ENCODE data around the gene DHFR2.
"Not testable (repeated sequence)": the region's sequence is repeated elsewhere in the genome, so short reads cannot be mapped to it uniquely, and the experiment has no call there.

The DHFR2 gene

GRCh38 chr3:94062513-94063404, at the start of gene DHFR2, which contains the start of gene NSUN3:
Gene DHFR2, minus strand, starts transcription at chr3:94062916. Its CDS starts 1,405 bp downstream, at chr3:94061511.
Gene NSUN3, plus strand, starts transcription at chr3:94063061. Its CDS starts 66 bp downstream, at chr3:94063127.
- DNase-seq (ENCODE audit: low read depth in 2 of 2) = peak; percentile 63 to 72

DNA sequence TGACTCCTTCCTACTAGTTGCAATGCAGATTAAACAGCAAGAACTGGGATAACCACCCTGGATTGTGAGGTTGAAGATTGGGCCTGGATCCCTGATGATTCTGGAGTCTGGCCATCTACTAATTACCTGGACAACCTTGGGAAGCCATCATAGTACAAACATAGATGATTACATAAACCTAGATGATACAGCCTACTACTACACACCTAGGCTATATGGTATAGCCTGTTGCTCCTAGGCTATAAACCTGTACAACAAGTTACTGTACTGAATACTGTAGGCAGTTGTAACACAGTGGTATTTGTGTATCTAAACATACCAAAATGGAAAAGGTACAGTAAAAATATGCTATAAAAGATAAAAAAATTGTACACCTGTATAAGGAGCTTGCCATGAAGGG, 48.1 kb upstream of the DHFR2 start:
- no peak for DNase-seq (ENCODE audit: low read depth in 2 of 2)

DNA sequence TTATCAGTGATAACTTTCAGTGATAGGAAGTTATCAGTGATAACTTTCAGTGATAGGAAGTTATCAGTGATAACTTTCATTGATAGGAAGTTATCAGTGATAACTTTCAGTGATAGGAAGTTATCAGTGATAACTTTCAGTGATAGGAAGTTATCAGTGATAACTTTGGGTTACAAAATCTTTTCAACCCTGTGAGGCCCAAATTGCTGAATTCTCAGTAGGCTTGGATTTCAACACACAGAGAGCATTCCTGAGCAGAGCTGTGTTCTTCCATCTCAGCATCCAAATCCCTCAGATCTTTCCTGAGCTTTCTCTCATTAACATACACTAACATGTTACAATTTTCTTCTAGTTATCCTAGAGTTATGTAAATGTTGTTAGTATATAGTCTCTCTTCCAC, 47.5 kb upstream of the DHFR2 start:
- DNase-seq (ENCODE audit: low read depth in 2 of 2) = not testable (repeated sequence)

DNA sequence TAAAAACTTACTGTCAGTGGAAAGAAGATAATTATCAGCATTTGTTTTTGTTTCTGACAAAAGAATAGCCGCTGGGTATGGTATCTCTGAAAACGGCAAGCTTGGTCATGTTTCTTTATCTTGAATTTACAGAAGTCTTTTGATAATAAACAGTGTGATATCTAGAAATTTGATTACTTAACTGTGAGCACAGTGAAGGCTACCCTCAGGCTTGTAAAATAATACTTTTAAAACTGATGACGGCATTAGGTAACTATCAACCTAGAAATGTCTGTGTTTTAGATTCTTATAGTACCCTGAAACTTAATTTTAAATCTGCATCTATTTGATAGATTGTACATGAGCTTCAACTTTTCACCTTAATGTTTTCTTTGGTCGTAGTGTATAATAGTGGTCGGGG, 43.6 kb upstream of the DHFR2 start:
- DNase-seq (ENCODE audit: low read depth in 2 of 2) = no peak

DNA sequence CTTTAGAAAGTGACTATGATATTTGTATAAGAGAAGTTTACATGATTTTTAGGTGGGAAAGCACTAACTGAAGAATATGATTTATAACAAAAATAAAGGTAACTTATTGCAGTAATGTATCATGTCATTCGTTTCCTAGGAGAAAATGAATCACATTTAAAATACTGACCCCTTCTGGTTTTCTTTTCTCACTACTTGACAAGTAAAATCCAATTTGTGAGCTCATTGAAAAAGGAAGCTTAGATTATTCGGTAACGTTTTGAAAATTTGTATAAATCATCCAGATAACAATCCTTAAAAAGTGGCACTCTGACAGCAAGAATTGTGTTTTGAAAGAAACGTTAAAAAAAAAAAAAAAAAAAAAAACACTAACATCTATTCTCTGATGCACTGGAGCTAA, 39.1 kb upstream of the DHFR2 start:
- DNase-seq (ENCODE audit: low read depth in 2 of 2) = no peak

DNA sequence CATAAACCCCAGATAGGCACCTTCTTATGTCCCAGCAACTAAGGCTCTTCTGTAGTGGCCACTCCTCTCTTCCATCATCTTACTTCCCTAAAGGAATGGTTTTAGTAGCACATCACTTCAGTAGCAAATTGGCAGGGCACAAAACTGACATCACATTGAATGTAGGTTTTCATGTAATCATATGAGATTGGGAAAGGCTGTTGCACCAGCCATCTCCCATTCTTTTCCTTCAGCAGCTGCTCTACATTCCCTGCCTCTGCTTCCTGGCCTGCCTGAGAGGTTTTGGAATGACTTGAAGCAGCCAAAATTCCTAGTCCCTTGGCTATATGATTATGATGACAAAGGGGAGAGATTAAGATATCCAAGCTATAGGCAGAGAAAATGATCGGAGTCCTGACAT, 36.6 kb upstream of the DHFR2 start:
- DNase-seq (ENCODE audit: low read depth in 2 of 2) = no peak

DNA sequence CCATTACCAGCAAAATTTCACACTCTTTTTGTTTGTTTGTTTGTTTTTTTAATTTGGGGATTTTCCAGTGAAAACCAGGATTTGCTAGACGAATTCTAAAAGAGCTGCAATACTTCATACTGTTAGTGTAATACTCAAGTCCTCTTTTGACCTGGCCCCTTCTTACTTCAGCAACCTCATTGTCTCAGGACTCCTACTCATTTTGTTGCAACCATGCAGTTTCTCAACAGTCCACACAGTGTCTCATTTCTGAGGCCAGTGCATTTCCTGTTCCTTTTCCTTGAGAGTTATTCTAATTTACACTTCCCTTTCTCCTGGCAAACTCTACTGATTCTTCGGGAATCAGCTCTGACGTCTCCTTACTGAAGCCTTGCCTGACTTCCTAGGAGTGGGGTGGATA, 35.7 kb upstream of the DHFR2 start:
- DNase-seq (ENCODE audit: low read depth in 2 of 2) = no peak

DNA sequence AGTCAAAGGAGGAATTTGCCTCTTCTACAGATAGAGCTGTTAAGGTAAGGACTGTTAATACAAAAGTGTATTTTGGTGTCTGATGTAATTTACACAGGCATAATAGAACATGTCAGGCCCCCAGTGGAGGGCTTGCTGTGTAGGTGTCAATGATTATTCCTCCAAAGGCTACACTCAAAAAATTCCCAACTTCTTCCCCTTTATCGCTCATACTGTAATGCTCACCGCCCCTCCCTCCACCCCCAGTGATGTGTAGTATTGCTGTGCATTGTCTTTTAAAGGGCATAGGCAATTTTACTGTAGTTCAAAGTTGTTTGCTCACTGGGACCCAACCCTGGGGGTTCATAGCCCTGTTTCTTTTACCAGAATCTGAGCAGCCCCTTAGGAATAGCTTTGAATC, 32.4 kb upstream of the DHFR2 start:
- DNase-seq (ENCODE audit: low read depth in 2 of 2) = no peak

DNA sequence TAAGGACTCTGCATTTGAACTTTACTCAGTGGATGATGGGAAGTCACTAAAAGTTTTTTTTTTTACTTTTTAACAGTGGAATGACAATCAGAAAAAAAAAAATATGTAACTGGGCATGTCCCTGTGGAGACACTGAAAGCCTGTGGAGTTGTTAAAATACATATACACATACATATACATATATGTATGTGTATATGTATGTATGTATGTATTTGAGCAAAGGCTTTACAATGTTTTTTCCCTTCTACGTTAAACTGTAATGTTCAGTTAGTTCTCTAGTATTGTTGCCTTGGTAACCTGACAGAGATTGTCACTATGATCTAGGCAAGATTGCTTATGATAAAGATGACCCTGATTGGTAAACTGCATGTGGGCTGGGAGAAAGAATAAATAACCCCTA, 30.4 kb upstream of the DHFR2 start:
- DNase-seq (ENCODE audit: low read depth in 2 of 2) = no peak

GRCh38 chr3:94092086-94092485, 29.4 kb upstream of the DHFR2 start:
- no peak for DNase-seq (ENCODE audit: low read depth in 2 of 2)

DNA sequence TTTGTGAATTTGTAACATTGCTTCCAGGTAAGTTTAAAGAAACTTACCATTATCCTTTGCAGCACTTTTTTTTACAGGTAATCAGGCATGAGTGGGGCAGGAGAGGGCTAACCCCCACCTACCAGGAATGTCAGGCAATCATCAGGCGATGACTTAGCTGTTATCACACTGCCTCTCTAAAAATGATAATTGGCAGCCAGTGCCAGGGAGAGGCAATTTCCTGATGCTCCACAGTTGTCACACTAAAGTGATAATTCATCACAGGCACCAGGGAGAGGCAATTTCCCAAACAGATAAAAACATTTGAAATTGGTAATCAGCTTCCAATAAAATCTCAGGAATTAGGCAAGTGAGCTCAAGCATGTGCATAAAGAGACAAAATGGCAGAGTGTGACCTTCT, 26.4 kb upstream of the DHFR2 start:
- no peak for DNase-seq (ENCODE audit: low read depth in 2 of 2)

- no peak for DNase-seq (ENCODE audit: low read depth in 2 of 2)
Measured at GRCh38 chr3:94083261-94083660, 20.5 kb upstream of the DHFR2 start.

DNA sequence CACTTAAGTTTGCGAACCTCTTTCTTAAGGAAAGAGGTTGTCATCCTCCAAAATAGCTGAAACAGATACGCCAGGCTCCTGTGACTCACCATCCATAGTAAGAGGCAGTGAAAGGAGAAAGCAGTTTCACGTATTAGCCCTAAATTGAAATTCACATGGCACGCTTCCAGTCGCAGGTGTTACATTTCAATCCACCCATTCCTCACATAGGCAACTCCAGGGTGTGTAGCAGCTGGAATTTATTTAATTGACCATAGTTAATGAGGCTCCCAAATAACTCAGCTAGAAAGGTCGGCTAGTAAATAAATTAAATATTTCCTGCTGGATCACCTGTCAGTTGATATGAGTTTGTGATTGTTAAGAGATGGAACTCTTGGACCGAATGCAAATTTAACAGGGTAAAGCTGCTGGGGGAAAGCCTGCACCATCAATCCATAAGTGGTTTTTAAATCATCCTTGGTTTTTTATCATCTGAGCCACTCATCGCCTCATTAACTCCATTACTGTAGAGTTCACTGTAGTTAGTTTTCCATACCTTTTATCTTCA, 19.7 kb upstream of the DHFR2 start:
- no peak for DNase-seq (ENCODE audit: low read depth in 2 of 2)

DNA sequence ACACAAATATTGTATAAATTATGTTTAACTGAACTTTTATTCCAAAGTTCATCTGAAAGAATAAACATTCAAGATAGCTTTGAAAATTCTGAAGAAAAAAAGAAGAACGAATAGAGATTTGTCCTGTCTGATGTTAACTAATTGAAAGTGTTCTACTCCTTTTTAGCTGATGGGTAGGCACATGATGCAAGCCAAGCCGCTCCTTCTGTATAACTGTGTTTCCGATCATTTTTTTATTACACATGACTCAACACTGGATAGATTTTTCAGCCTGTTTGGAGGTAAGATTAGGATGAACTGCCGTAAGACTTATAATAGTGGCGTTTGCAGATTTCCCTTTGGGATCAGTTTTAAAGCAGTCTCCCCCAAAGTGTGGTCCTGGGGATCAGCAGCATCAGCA, 19.2 kb upstream of the DHFR2 start:
- no peak for DNase-seq (ENCODE audit: low read depth in 2 of 2)

DNA sequence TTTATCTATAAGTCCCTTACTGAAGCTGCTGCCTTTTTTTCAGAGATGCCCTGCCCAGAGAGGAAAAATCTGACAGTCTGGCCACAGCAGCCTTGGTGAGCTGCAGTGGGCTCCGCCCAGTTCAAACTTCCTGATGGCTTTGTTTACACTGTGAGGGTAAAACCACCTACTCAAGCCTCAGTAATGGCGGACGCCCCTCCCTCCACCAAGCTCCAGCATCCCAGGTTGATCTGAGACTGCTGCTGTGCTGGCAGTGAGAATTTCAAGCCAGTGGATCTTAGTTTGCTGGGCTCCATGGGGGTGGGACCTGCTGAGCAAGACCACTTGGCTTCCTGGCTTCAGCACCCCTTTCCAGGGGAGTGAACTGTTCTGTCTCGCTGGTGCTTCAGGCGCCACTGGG, 17.8 kb upstream of the DHFR2 start:
- DNase-seq (ENCODE audit: low read depth in 2 of 2) = not testable (repeated sequence)

DNA sequence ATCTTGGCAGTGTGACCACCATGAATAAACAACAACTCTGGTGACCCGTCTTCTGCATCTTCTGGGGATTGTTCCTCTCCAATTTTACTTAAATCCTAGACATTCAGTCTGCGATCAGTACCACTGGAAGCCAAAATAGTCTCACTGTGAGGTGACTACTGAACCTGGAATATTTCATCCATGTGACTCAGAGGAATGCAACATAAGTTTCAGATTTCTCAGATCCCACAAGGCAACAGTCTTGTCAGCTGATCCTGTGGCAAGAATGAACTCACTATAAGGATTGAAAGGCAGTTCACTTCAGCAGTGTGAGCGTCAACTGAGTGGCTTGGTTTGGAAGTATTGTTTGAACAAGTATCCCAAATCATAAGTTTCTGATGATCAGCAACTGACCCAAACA, 13.3 kb upstream of the DHFR2 start:
- no peak for DNase-seq (ENCODE audit: low read depth in 2 of 2)

DNA sequence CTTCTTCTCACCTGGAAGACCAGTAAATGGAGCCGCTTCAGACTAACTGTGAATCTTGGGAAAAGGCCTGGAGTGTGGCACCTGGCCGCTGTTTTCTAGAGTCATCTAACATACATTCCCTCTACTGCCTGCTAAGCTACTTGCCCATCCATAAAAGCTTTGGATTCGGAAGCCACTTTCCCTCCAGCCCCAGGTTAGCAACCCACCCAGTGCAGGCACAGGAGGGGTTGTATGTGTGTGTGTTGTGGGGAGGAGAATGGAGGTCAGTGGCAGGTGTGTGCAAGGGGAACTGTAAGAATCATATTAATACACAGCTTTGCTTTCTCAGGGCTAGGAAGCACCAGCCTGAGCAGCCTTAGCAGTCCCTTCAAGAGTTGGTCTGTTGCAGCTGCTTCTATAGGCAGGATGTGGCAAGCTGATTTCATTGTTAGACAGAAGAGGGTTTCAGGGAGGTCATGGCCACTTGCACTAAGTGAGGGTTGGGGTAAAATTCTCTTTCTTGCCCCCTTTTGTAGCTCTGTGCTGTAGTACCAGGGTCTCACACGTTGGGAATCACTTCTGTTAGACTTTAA, 9.1 kb upstream of the DHFR2 start:
- no peak for DNase-seq (ENCODE audit: low read depth in 2 of 2)

- no peak for DNase-seq (ENCODE audit: low read depth in 2 of 2)
Measured at GRCh38 chr3:94070341-94070911, 7.7 kb upstream of the DHFR2 start.

- DNase-seq (ENCODE audit: low read depth in 2 of 2) = no peak
Measured at GRCh38 chr3:94069194-94069813, 6.6 kb upstream of the DHFR2 start.

- no peak for DNase-seq (ENCODE audit: low read depth in 2 of 2)
Measured at GRCh38 chr3:94066506-94067500, 4.1 kb upstream of the DHFR2 start.
